GM12865 (cell line): ENCODE results near the gene ENG.
"Not testable (repeated sequence)": the region's sequence is repeated elsewhere in the genome, so short reads cannot be mapped to it uniquely, and the experiment has no call there.

Source experiments
- DNase-seq: peaks from one replicate; pipeline ENCODE4 v3.0.0; 2010; ENCODE audit warnings: low read depth
- H3K4me3 ChIP-seq: 2 replicates; pipeline ENCODE4 v1.5.1; 2011; ENCODE audit warnings: mild to moderate bottlenecking, low read depth, low read length, control low read depth
- TF ChIP-seq, protein P1 (sequence below): IDR thresholded peaks from 2 replicates; pipeline ENCODE4 v1.5.1; 2011; ENCODE audit warnings: low read length, control low read depth, low read depth, inconsistent platforms; ENCODE audit not compliant: insufficient read depth; ENCODE audit errors: missing control alignments

Gene ENG

DNA sequence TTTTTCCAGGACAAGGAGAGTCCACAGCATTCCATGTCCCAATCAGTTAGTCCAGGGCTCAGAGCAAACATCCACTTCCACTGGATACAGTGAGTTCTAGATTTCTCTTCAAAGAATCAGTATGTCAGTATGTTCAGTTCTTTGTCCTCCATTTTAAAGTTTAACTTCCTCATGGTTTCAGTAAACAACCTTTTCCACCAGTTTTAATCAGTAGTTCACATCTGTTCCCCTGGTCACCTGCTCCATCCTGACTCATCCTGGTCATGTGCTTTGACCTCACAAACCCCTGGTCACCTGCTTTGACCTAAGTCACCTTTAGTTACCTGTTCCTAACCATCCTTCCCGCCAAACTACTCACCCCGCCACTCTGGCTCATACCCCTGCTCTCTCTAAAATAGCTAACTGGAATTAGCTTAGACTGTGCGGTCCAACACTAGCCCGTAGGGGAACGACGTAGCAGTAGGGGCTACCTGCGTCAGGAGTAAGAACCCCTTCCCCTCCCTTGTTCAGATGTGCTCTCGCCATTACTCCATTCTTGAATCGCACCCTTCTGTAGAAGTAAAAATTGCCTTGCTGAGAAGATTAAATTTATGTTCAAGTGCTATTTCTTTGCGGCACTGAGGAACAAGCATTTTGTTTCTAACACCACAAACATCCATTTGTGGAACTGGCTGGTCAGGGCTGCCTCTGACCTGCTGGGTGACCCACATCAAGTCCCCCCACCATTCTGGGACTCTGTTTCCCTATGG is 5.5 kb downstream of the ENG start:
- no peak overlapping the region for H3K4me3 ChIP-seq
- TF ChIP-seq, protein P1, sequence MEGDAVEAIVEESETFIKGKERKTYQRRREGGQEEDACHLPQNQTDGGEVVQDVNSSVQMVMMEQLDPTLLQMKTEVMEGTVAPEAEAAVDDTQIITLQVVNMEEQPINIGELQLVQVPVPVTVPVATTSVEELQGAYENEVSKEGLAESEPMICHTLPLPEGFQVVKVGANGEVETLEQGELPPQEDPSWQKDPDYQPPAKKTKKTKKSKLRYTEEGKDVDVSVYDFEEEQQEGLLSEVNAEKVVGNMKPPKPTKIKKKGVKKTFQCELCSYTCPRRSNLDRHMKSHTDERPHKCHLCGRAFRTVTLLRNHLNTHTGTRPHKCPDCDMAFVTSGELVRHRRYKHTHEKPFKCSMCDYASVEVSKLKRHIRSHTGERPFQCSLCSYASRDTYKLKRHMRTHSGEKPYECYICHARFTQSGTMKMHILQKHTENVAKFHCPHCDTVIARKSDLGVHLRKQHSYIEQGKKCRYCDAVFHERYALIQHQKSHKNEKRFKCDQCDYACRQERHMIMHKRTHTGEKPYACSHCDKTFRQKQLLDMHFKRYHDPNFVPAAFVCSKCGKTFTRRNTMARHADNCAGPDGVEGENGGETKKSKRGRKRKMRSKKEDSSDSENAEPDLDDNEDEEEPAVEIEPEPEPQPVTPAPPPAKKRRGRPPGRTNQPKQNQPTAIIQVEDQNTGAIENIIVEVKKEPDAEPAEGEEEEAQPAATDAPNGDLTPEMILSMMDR: no peak
- no peak for DNase-seq

DNA sequence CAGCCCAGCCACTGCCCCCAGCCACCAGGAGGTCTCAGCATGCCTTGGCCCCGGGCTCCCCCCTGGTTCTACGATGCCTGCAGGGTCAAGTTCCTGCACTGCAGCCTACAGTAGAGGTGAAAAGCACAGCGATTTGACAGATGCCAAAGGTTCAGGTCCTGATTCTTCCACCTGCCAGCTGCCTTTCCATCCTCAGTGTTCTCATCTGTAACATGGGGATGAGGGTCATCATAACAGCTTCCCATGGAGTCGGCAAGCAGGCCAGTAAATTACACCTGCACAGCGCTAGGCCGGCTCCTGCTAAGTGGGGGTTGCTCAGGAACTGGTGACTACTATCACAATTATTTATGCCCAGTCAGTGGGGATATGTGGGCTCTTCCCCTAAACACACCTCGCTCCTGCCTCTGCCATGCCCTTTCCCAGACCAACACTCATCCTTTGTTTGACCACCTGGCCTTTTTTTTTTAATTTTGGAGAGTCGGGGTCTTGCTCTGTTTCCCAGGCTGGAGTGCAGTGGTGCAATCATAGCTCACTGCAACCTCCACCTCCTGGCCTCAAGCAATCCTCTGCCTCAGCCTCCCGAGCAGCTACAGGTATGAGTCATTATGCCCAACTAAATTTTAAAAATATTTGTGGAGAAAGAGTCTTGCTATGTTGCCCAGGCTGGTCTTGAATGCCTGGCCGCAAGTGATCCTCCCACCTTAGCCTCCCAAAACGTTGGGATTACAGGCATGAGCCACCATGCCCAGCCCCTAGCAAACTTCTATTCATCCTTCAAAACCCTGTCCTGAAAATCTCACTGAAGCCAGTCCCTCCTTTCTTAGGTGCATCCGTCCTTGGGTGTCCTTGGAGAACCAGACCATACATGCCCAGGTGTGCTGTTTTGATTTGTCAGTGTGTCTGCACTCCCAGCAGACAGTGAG is 6.4 kb downstream of the ENG start:
- DNase-seq: no peak
- TF ChIP-seq, protein P1: no peak
- no peak overlapping the region for H3K4me3 ChIP-seq

DNA sequence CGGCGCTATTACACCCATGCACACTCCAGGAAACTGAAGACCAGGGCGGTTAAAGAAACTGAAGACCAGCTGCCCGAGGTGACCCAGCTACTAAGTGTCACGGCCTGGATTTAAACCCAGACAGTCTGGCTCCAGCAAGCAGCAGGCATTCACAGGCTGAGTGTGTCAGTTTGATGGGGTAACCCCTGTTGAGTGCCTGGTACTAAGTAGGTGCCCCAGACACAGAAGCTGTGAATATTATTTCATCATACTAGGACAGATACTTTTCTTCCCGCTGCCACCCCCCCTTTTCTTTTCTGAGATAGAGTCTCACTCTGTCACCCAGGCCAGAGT is 7.3 kb downstream of the ENG start:
- no peak for DNase-seq
- TF ChIP-seq, protein P1: no peak
- no peak overlapping the region for H3K4me3 ChIP-seq

- no peak overlapping the region for H3K4me3 ChIP-seq
- no peak for DNase-seq
- TF ChIP-seq, protein P1: no peak
Measured at GRCh38 chr9:127846443-127847177, 7.8 kb downstream of the ENG start.

GRCh38 chr9:127845619-127846018 is 8.8 kb downstream of the ENG start:
- DNase-seq, H3K4me3 ChIP-seq: not testable (repeated sequence)

- H3K4me3 ChIP-seq: no peak overlapping the region
- TF ChIP-seq, protein P1: no peak
- no peak for DNase-seq
Measured at GRCh38 chr9:127844821-127845359, 9.6 kb downstream of the ENG start.
